PC-3 (cell line): ENCODE measurements around the gene CEND1. TPM values are rescaled to one million over a fixed set of nuclear protein-coding genes. Genes with fewer than 3 reads are reported as not detected.
A peak's percentile ranks its signal among the peaks of the same experiment; 100 is the strongest.

Source experiments
- ATAC-seq: fragments of 200-7000 bp; cut with Tn5 transposase; 2 replicates; pipeline ENCODE4 v1.9.1; 2020; ENCODE audit warnings: mild to moderate bottlenecking, moderate library complexity
- BruUV-seq: library from RNA; stranded (reverse); fragments of 400-500 nt; replicated peaks from 2 replicates; lab custom pipeline; 2021; lab: Mats Ljungman, UMichigan
- CTCF ChIA-PET: fragments of 300-600 bp; sonication (Branson Sonifier 250); formaldehyde crosslinking; loops from one replicate; lab custom pipeline; 2022; ENCODE audit warnings: antibody characterized with exemption; lab: Charles Lee
- POLR2A ChIA-PET: fragments of 300-600 bp; sonication (Branson Sonifier 250); formaldehyde crosslinking; loops from one replicate; lab custom pipeline; 2022; ENCODE audit warnings: antibody characterized with exemption; ENCODE audit not compliant: unreplicated experiment; lab: Charles Lee
- DNase-seq: peaks from one replicate; pipeline ENCODE4 v3.0.0-alpha.2; 2015
- H2AFZ ChIP-seq: fragments of 300-600 bp; sonication (generic); 2 replicates; pipeline ENCODE4 v1.6.0; 2016; ENCODE audit warnings: antibody characterized with exemption, low read length
- H3F3A ChIP-seq: fragments of 300-600 bp; sonication (generic); one replicate; pipeline ENCODE4 v1.6.0; 2017; ENCODE audit warnings: antibody characterized with exemption, low read length, control low read depth, mild to moderate bottlenecking; ENCODE audit not compliant: unreplicated experiment
- H3K27ac ChIP-seq: fragments of 300-600 bp; sonication (generic); 2 replicates; pipeline ENCODE4 v1.5.1; 2016; ENCODE audit warnings: mild to moderate bottlenecking, low read length
- H3K27me3 ChIP-seq: fragments of 300-600 bp; sonication (generic); 2 replicates; pipeline ENCODE4 v1.6.1; 2016; ENCODE audit warnings: low read length, mixed read lengths
- H3K36me3 ChIP-seq: fragments of 300-600 bp; sonication (generic); 2 replicates; pipeline ENCODE4 v1.6.1; 2016; ENCODE audit warnings: low read depth, mixed run types, low read length, mixed read lengths
- H3K4me1 ChIP-seq: fragments of 300-600 bp; sonication (generic); 2 replicates; pipeline ENCODE4 v1.5.1; 2016; ENCODE audit warnings: low read length; ENCODE audit not compliant: insufficient read depth
- H3K4me2 ChIP-seq: fragments of 300-600 bp; sonication (generic); 2 replicates; pipeline ENCODE4 v1.6.0; 2016; ENCODE audit warnings: low read length
- H3K4me3 ChIP-seq: fragments of 300-600 bp; sonication (generic); 2 replicates; pipeline ENCODE4 v1.5.1; 2016; ENCODE audit warnings: mild to moderate bottlenecking, low read length, mixed read lengths
- H3K79me2 ChIP-seq: fragments of 300-600 bp; sonication (generic); 2 replicates; pipeline ENCODE4 v1.6.1; 2017; ENCODE audit warnings: low read length, mixed read lengths
- H3K9ac ChIP-seq: fragments of 300-600 bp; sonication (generic); 2 replicates; pipeline ENCODE4 v1.6.0; 2016; ENCODE audit warnings: mild to moderate bottlenecking, low read length
- H3K9me2 ChIP-seq: fragments of 300-600 bp; sonication (generic); replicated peaks from 2 replicates; pipeline ENCODE4 v1.6.1; 2016; ENCODE audit warnings: mixed run types, low read length, mixed read lengths
- H3K9me3 ChIP-seq: fragments of 300-600 bp; sonication (generic); 2 replicates; pipeline ENCODE4 v1.6.1; 2016; ENCODE audit warnings: low read length, mixed read lengths
- H4K20me1 ChIP-seq: fragments of 300-600 bp; sonication (generic); 2 replicates; pipeline ENCODE4 v1.6.1; 2016; ENCODE audit warnings: low read length, mixed read lengths
- CTCF ChIP-seq: fragments of 300-600 bp; sonication (generic); conservative IDR thresholded peaks from 2 replicates; pipeline ENCODE4 v1.5.1; 2017; ENCODE audit warnings: antibody characterized with exemption, low read depth, mild to moderate bottlenecking, low read length
- EZH2 ChIP-seq: fragments of 300-600 bp; sonication (generic); IDR thresholded peaks from one replicate; pipeline ENCODE4 v1.6.1; 2017; ENCODE audit warnings: antibody characterized with exemption, mild to moderate bottlenecking, low read length; ENCODE audit not compliant: unreplicated experiment
- EZH2phosphoT487 ChIP-seq: fragments of 300-600 bp; sonication (generic); IDR thresholded peaks from 2 replicates; pipeline ENCODE4 v1.6.1; 2018; ENCODE audit warnings: mild to moderate bottlenecking, antibody characterized with exemption, low read length, borderline replicate concordance
- intact Hi-C: fragments of 100-400 bp; cut with micrococcal nuclease; formaldehyde crosslinking; loops from 2 replicates; pipeline ENCODE4 v1.9.0; 2023
- total RNA-seq: library from RNA; depleted of rRNA; stranded (reverse); fragments of >200 nt; gene quantifications from 2 replicates; pipeline ENCODE4 v1.2.3, GENCODE V29; 2014

CEND1 gene
- total RNA-seq, 1 experiment from 2014 or later = not detected

GRCh38 chr11:800473-800872 lies 10.6 kb upstream of the CEND1 start:
- H3K36me3 ChIP-seq = no peaks in the 10 kb centered on the region
- peaks cover 19% of the 10 kb centered on the region for H3K79me2 ChIP-seq
- H3K27me3 ChIP-seq = no peaks in the 10 kb centered on the region
- H3K27ac ChIP-seq = no peak overlapping the region
- peaks cover 4% of the 10 kb centered on the region for H3F3A ChIP-seq
- H3K4me3 ChIP-seq = no peak overlapping the region
- ATAC-seq (no peak), DNase-seq (no peak)
- H4K20me1 ChIP-seq = no peaks in the 10 kb centered on the region
- intact Hi-C loops = no loop called here
- POLR2A ChIA-PET = no interaction called here
- no peak overlapping the region for H2AFZ ChIP-seq
- CTCF ChIA-PET = no interaction called here
- TF ChIP-seq EZH2 = no peak
- no peak for TF ChIP-seq CTCF
- TF ChIP-seq EZH2phosphoT487 = no peak
- H3K9me3 ChIP-seq = no peaks in the 10 kb centered on the region
- peaks cover 20% of the 10 kb centered on the region for H3K4me1 ChIP-seq
- H3K9me2 ChIP-seq = no peaks in the 10 kb centered on the region
- no peak overlapping the region for H3K4me2 ChIP-seq
- no peak overlapping the region for H3K9ac ChIP-seq
- BruUV-seq = no TSS peak

GRCh38 chr11:799641-800316 lies 9.9 kb upstream of the CEND1 start:
- Histone ChIP-seq H3K27me3 (no peaks in the 10 kb centered on the region), H3K4me2 (no peak overlapping the region), H4K20me1 (no peaks in the 10 kb centered on the region), H3F3A (peaks cover 4% of the 10 kb centered on the region), H3K4me3 (no peak overlapping the region), H3K36me3 (no peaks in the 10 kb centered on the region; the same call in 1 of the 2 replicates), H3K9me3 (no peaks in the 10 kb centered on the region), H2AFZ (no peak overlapping the region), H3K27ac (no peak overlapping the region), H3K4me1 (peaks cover 24% of the 10 kb centered on the region), H3K9ac (no peak overlapping the region), H3K79me2 (peaks cover 24% of the 10 kb centered on the region), H3K9me2 (no peaks in the 10 kb centered on the region)
- BruUV-seq = no TSS peak
- no peak for TF ChIP-seq EZH2
- no peak for TF ChIP-seq EZH2phosphoT487
- TF ChIP-seq CTCF = no peak
- ChIA-PET CTCF (no interaction called here), POLR2A (no interaction called here)
- DNase-seq = no peak
- intact Hi-C loops = no loop called here
- ATAC-seq = no peak

GRCh38 chr11:798093-798713 lies 8.3 kb upstream of the CEND1 start, which contains the start of gene SLC25A22:
Gene SLC25A22 (minus strand): TSS chr11:798281. CDS start chr11:795006, 3,275 bp downstream.
- Histone ChIP-seq H2AFZ (peak within 1 kb of the TSS; percentile 92), H3K4me2 (peak within 1 kb of the TSS; percentile 98), H3K4me1 (peaks cover 19% of the 10 kb centered on the region), H3K36me3 (no peaks in the 10 kb centered on the region; the same call in 1 of the 2 replicates), H3F3A (peaks cover 4% of the 10 kb centered on the region), H3K79me2 (peaks cover 24% of the 10 kb centered on the region), H3K4me3 (peak within 1 kb of the TSS; percentile 94), H3K27ac (peak within 1 kb of the TSS; percentile 48), H3K9me3 (no peaks in the 10 kb centered on the region), H4K20me1 (no peaks in the 10 kb centered on the region), H3K9ac (peak within 1 kb of the TSS; percentile 84), H3K9me2 (no peaks in the 10 kb centered on the region), H3K27me3 (no peaks in the 10 kb centered on the region)
- intact Hi-C loops = no loop called here
- ATAC-seq (peak; percentile 53), DNase-seq (peak; percentile 84)
- ChIA-PET POLR2A (interaction anchor here (0.6 kb wide), 1 partner anchor 238 kb away, joined by 3 read pairs; no protein-coding TSS in a partner anchor), CTCF (no interaction called here)
- no TSS peak for BruUV-seq
- TF ChIP-seq CTCF (peak; percentile 65), EZH2 (no peak), EZH2phosphoT487 (no peak)
